T-helper 22 cell (primary cell): ENCODE measurements around the gene SF3B2.
A peak's percentile ranks its signal among the peaks of the same experiment; 100 is the strongest.
"Not testable (repeated sequence)": the region's sequence is repeated elsewhere in the genome, so short reads cannot be mapped to it uniquely, and the experiment has no call there.

ENCODE experiments used
- DNase-seq: peaks from one replicate; pipeline ENCODE4 v3.0.0-alpha.2; 2020; ENCODE audit warnings: low read depth

SF3B2 gene, protein sequence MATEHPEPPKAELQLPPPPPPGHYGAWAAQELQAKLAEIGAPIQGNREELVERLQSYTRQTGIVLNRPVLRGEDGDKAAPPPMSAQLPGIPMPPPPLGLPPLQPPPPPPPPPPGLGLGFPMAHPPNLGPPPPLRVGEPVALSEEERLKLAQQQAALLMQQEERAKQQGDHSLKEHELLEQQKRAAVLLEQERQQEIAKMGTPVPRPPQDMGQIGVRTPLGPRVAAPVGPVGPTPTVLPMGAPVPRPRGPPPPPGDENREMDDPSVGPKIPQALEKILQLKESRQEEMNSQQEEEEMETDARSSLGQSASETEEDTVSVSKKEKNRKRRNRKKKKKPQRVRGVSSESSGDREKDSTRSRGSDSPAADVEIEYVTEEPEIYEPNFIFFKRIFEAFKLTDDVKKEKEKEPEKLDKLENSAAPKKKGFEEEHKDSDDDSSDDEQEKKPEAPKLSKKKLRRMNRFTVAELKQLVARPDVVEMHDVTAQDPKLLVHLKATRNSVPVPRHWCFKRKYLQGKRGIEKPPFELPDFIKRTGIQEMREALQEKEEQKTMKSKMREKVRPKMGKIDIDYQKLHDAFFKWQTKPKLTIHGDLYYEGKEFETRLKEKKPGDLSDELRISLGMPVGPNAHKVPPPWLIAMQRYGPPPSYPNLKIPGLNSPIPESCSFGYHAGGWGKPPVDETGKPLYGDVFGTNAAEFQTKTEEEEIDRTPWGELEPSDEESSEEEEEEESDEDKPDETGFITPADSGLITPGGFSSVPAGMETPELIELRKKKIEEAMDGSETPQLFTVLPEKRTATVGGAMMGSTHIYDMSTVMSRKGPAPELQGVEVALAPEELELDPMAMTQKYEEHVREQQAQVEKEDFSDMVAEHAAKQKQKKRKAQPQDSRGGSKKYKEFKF

GRCh38 chr11:66051766-66052663 lies at the start of gene SF3B2:
SF3B2 (plus strand) TSS chr11:66052364; CDS start chr11:66052385, 21 bp downstream.
- peak; percentile 96 for DNase-seq

- DNase-seq, result no peak
Observed at GRCh38 chr11:66002648-66003225, 49.4 kb upstream of the SF3B2 start.

DNA sequence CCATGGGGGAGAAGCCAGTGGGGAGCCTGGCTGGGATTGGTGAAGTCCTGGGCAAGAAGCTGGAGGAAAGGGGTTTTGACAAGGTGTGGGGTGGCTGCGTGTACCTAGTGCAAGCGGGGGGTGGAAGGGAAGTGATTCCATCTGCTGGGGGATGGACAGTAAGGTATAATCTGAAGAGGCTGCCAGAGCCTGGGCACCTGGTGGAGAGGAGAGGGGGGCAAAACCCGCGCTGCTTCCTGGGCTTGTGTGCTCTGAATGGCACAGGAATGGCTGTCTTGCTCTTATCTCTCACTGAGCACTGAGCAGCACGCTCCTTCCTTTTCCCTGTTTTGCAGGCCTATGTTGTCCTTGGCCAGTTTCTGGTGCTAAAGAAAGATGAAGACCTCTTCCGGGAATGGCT lies 48.9 kb upstream of the SF3B2 start:
- no peak for DNase-seq

DNA sequence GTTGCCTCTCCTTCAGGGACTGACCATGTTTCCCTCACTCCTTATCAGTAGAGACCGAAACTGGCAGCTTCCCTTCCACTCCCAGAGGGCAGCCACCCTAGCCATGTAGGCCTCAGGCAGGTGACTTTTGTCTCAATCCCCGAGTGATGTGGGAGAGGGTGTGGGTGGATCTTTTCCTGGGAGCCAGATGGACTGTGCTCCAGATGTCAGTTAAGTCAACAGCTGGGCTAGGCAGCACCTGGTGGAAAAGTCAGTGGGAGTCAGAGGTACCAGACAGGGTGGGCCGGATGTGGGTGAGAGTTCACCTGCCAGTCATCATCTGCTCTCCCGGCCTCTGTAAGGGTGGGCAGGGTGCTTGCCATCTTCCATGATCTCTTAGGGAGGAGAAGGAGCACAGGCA lies 48.0 kb upstream of the SF3B2 start:
- DNase-seq, result no peak

- no peak for DNase-seq
Observed at GRCh38 chr11:66006134-66006890, 45.9 kb upstream of the SF3B2 start.

DNA sequence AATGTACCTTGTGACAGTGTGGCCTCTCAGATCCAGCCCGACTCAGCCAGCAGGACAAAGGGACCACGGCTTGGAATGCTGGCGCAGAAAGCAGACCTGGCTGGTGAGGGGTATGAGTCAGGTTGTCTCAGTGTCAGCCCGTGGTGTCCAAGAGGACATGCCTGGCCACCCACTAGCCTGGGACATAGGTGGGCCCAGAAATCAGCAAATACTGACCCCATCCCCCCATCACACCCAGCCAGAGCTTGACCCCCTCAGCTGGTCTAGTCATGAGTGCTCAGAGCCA lies 45.3 kb upstream of the SF3B2 start:
- no peak for DNase-seq

GRCh38 chr11:66007201-66007634 lies 44.9 kb upstream of the SF3B2 start:
- no peak for DNase-seq

DNA sequence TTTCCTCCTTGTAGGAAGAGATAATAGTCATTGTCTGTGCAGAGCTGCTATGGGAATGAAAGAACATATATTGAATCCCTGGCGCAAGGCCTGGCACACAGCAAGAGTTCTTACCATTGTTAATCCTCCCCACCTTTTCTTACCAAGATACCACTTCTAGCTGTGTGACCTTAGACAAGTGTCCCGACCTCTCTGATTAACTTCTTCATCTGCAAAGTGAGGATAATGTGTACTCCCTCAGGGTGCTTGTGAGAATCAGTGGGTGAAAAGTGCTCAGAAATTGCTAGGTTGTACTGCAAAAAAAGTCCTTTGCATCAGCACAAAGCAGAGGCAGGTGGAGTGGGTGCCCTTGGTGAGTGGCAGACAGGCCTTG lies 44.1 kb upstream of the SF3B2 start:
- DNase-seq, result no peak

GRCh38 chr11:66008468-66009101 lies 43.6 kb upstream of the SF3B2 start:
- no peak for DNase-seq

DNA sequence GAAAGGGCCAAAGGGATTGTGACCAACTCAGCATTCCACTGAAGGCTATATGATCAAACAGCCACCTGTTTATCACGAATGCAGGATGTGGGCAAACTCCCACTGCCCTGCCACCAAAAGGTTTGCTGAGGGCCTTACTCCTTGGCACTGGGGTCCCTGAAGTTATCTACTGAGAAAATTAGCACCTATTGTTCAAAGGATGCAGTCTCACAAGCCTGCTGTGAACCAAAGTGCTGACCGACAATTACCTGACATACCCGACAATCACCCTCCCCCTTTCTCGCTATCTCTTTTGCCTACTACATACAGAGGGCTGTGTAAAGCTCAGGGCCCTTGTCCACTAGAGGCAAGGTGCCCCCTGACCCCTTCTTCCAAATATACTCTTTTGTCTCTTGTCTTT lies 42.1 kb upstream of the SF3B2 start:
- not testable (repeated sequence) for DNase-seq

- no peak for DNase-seq
Observed at GRCh38 chr11:66011239-66011784, 40.9 kb upstream of the SF3B2 start.

- DNase-seq, result no peak
Observed at GRCh38 chr11:66011785-66012303, 40.3 kb upstream of the SF3B2 start, which contains the start of gene CST6. CST6 (plus strand) TSS chr11:66012008; CDS start chr11:66012045, 37 bp downstream.

DNA sequence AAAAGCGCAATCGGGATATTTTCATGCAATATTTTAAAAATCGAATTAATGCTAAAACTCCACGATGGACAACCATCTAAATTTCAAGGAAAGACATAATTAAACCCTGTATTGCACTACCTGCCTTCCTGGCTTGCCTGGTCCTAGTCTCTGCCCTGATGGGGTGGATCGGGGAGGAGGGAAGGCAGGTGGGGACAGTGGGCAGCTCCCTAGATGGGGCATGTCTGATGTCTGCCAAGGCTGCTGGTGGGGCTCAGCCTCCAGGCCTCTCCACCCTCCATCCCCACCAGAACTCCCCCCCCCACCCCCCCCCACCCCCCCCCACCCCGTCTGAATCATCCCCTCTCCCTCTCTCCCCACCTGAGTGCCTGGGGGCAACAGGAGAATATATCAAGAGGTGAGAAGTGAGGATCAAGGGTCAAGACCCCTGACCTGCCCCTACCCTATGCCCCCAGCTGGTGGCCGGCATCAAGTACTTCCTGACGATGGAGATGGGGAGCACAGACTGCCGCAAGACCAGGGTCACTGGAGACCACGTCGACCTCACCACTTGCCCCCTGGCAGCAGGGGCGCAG lies 39.7 kb upstream of the SF3B2 start:
- no peak for DNase-seq

DNA sequence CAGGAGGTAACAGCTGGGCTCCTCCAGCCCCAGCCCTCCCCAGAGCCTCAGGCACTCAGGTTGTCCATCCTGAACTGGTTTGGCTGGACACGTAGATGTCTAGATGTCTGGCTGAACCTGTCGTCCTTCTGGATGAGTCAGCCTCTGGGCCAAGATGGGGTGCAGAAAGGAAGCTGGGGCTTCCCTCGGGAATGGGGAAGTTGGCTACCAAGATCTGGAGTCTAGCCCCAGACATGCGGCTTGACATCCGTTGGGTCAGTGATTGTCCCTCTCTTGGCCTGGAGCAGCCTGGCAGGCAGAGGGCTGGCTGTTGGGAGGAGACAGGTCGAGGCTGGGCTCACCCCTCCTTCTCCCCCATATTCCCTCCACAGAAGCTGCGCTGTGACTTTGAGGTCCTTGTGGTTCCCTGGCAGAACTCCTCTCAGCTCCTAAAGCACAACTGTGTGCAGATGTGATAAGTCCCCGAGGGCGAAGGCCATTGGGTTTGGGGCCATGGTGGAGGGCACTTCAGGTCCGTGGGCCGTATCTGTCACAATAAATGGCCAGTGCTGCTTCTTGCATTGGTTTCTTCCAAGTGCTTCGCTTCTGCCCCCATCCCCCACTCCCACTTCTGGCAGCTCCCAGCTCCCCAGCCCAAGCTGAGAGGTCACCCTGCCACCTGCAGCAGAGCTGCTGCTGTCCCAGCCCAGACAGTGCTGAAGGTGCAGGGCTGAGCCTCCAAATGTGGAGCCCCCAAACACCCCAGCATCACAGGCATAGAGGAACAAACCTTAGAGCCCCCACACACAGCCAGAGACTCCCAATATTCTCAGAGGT lies 39.0 kb upstream of the SF3B2 start:
- no peak for DNase-seq

- DNase-seq, result no peak
Observed at GRCh38 chr11:66013762-66014100, 38.4 kb upstream of the SF3B2 start.

DNA sequence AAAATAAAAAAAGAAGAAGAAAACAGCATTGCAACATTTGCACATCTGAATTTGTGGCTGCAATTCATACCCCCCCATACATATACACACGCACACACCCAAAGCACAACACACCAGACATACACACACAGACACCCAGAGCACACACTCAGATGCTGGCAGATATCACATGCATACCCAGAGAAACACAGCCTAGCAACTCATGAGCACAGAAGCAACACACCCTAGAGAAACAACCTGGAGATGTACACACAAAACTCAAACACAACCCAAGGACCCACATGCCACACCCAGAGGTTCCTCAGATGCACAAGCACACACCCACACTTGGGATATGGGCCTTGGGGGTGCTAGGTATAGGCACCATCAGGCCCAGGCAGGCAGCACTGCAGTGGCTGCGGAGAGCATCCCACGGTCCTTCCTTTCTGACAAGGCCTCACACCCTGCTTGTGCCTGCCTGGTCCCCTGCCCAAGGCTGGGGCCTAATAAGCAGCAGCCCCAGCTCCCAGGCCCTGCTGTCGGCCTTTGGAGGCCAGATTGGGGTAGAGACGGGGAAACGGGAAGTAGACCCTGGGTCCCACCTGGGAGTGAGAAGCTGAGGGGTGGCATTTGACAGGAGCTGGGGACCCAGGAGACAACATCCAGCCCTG lies 37.2 kb upstream of the SF3B2 start:
- no peak for DNase-seq

GRCh38 chr11:66015454-66015881 lies 36.7 kb upstream of the SF3B2 start:
- DNase-seq, result no peak
